Ishikawa (cell line): ENCODE measurements around the gene NDOR1.

ENCODE experiments used
- EP300 ChIP-seq: IDR thresholded peaks from 2 replicates; pipeline ENCODE4 v1.6.1; 2012; ENCODE audit warnings: borderline replicate concordance
- REST ChIP-seq: IDR thresholded peaks from 2 replicates; pipeline ENCODE4 v1.6.1; 2012; ENCODE audit warnings: low read depth, mild to moderate bottlenecking
- TAF1 ChIP-seq: IDR thresholded peaks from 2 replicates; pipeline ENCODE4 v1.6.1; 2012; ENCODE audit warnings: low read depth, mild to moderate bottlenecking
- TEAD4 ChIP-seq: IDR thresholded peaks from 2 replicates; pipeline ENCODE4 v1.6.1; 2012
- USF1 ChIP-seq: IDR thresholded peaks from 2 replicates; pipeline ENCODE4 v1.6.1; 2012

GRCh38 chr9:137194909-137195308 lies 10.6 kb upstream of the NDOR1 start:
- TF ChIP-seq REST (no peak), TEAD4 (no peak), USF1 (no peak), EP300 (no peak), TAF1 (no peak)
